GM19467 (cell line): ENCODE measurements around the gene IGFALS.
A peak's percentile ranks its signal among the peaks of the same experiment; 100 is the strongest.

Experiments
- ATAC-seq: cut with Tn5 transposase; IDR thresholded peaks from one replicate; pipeline ENCODE4 v1.9.1; 2021; ENCODE audit warnings: mild to moderate bottlenecking, moderate library complexity; ENCODE audit not compliant: unreplicated experiment

The IGFALS gene

DNA sequence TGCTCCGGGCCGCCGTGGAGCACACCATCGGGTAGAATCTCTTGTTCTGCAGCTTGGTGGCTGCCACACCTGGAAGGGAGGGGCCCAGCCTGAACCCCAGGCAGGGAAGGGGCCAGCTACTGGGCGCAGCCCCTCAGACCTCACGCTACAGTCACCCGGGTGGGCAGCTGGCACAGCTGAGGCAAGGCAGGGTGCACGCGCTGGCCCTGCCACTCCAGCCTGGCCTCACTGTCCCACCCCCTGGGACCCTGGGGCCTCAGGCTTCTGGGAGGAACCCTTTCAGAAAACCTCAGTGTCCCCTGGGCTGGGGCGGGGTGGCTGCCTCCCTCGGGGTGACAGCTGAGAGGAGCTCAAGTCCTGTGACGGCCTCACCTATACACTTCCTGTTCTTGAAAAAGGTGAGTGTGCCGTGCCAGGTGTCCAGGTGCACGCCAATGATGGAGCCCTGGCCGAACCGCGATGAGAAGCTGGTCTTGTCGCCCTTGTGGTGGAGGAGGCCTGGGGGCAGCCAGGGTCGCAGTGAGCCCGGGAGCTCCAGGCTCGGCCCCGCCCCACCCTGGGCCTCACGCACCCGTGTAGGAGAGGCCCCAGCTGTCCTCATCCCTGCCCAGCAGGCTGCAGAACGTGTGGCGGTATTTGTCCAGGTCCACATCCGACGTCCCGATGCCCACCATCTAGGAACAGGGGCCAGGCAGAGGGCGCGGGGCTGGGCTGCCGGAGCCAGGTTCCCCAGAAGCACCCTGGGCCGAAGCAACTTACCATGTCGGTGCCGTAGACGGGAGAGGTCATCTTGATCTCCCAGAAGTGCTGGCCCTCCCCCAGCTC is 15.9 kb downstream of the IGFALS start:
- ATAC-seq = no peak

DNA sequence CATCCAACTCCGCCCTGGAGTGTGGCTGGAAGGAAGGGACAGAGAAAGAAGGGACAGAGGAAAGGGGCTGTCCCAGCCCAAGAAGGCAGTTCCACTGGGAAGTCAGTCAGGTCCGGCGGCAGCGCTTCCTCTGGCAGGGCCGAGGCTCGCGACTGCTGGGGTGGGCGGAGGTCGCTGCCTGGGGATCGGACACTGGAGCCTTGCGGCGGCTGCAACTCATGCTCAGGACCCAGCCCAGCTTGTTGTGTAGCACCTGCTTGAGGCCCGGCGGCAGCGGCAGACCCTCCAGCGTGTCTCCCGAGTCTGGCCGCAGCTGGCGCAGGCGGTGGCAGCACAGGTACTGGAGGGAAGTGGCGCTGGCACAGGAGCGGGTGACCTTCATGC is 16.5 kb downstream of the IGFALS start:
- ATAC-seq = no peak

DNA sequence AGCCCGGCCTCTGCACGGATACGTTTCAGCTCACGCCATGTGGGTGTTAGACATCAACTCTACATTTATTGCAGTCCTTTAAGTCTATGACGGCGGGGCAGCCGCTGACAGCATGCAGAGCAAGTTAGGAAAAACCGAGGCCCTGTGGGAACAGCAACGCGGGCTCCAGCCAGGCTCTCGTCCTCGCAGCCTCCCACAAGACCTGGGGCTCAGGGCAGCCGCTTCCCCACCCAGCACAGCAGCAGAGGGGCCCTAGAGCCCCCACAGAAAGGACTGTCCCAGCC is 16.9 kb downstream of the IGFALS start:
- no peak for ATAC-seq

DNA sequence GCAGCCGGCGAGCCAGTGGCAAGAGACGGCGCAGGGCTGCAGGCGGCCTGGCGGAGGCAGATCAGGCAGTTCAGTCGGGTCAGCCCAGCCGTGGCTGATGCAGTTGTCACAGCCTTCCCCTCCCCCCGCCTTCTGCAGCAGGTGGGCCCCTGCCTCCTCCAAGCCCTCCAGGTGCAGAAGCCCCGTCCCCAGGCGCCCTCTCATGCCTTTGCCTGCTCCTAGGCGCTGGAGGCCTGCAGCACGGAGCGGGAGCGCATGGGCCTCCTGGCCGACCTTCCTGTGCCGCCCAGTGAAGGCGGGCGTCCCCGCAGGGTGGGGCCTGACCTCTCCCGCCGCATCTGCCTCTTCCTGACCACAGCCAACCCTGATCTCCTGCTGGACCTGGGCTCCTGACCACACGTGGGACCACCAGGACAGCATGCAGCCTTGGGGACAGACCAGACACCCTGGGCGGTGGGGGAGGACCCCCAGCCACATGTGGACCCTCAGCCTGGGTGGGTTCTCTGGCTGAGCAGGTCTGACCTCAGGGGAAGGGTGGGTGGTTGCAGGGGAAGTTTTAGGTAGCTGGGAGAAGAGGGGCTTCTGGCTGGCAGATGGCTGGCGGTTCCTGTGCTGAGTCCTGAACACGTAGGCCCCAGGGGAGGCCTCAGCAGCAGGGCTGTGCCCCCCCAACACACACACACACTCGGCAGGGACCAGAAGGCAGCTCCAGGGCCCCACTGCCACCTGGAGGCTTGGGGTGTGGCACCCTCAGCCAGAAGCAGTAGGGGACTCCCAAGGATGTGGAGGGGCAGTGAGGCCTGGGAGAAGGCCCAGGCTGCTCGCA is 17.4 kb downstream of the IGFALS start:
- no peak for ATAC-seq

DNA sequence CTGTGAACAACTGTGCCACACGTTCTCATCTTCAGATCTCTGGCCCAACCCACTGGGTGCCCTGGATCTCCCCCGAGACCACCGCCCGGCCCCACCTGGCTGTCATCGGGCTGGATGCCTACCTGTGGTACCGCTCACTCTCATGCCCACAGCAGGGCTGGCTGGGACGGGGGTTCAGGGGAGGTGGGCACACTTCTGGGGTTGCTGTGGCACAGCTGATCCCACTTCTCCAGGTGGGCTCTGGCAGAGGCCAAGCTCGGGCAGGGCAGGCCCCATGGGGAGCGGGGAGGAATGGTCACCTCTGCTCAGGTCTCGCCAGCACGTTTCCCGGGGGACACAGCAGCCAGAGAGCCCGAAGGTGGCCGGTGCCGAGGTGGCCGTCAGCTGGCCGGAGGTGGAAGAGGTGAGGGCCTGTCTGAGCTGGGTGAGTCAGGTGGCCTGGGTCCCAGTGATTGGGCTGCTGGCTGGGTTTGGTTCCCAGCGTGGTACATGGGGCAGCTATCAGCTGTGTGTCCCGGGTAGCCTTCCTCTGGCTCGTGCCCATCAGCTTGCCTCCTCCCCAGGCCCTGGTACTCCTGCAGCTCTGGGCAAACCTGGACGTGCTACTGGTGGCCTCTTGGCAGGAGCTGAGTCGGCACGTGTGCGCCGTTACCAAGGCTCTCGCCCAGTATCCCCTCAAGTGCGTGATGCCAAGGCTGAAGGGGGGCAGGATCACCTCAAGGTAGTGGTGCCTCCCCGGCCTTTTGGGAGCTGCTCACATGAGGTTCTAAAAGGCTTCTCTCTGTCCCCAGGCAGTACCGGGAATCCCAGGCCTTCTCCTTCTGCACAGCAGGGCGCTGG is 18.3 kb downstream of the IGFALS start:
- no peak for ATAC-seq

DNA sequence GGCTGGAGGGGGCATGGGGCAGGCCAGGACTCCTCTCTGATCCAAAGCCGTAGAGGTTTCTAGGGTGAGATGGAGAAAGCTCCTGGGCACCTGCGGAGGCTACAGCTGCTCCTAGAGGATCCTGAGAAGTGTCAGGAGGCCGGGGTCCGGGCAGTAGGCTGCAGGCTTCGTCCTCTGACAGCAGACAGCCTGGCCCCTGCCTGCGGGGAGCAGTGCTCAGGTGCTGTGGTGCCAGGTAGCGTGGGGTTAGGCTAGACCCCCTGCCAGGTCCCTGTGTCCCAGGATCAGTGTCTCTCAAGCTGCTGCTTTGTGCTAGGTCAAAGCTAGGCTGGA is 19.1 kb downstream of the IGFALS start:
- no peak for ATAC-seq

DNA sequence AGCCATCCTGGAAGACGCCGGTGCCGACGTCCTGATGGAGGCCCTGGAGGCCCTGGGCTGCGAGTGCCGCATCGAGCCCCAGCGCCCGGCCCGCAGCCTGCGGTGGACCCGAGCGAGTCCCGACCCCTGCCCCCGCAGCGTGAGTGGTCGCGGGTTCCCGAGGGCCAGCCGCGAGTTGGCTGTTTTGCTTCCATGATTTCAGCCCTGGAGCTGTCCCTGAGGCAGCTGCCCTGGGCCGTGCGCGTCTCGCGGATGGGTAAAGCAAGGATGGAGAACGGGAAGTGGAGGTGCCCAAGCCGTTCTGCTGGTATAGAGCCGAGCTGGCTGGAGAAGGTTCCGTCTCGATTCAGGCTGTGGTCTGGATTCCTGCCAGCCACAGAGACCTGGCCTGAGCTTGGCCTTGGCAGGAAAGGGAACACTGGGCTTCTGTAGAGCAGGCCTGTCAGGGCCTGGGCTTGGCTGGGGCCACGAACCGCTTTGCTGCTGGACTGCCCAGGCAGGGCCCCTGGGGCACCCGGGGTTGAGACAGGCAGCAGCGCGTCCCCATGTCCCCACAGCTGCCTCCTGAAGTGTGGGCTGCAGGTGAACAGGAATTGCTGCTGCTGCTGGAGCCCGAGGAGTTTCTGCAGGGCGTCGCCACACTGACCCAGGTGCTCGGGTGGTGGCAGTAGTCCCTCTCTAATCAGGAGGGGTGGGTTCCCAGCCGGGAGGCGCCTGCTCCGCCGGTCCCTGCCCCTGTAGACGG is 19.6 kb downstream of the IGFALS start:
- ATAC-seq = no peak

DNA sequence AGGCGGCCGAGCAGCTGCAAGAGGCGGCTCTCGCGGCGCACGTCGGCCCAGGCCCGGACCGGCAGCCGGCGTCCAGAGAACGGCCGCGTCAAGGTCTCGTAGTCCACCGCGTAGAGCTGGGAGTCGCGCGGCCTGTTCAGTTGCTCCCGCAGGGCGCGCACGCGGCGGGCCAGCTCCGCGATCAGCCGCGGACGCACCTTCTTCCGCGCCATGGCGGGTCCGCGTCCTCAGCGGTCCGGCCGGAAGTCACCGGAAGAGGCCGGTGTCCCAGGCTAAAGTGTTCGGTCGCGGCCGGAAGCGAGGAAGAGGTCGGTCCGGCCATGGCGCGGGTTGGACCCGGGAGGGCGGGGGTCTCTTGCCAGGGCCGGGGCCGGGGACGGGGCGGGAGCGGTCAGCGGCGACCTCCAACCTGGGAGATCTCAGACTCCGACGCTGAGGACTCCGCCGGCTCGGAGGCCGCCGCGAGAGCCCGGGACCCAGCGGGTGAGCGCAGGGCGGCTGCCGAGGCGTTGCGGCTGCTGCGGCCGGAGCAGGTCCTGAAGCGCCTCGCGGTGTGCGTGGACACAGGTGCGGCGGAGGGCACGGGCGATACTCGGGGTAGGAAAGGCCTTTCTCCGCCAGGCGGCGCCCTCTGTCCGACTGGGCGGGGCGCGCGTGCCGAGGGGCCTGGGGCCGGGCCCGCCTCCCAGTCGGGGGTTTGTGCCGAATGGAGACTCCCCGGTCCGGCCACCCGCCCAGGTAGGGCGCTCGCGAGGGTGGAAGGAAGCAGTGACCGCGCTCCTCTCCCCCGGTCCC is 20.4 kb downstream of the IGFALS start, which contains the start of gene MRPS34:
MRPS34 (minus strand) TSS at position 227 of the 795 bp plus-strand sequence; CDS start at position 212, 15 bp downstream.
- peak; percentile 44 for ATAC-seq

DNA sequence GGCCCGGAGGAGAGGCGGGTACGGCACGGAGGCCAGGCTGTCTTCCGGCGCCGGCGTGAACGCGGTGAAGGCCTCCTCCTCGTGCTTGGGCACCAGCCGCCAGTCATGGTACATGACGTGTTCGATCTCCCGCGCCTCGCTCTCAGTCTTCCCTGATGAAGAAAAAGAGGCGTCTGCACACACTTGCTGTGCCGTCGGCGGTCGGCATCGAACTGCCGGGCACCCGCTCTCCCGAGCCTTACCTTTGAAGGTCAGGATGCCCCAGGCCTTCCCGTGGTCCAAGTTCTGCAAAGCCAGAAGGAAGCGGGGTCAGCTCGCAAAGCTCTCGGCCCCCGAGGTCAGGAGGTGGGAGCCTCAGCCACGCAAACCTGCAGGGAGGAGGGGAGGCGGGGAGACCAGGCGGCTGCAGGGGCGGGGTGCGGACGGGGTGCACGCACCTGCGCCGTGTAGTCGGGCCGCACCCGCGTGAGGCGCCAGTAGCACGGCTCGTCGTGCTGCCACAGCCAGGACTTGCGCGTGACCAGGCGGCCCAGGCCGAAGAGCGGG is 21.1 kb downstream of the IGFALS start, which contains the start of gene EME2:
EME2 (plus strand) TSS at position 449 of the 546 bp plus-strand sequence. CDS start 418 bp downstream, outside the sequence.
- ATAC-seq = peak; percentile 18

DNA sequence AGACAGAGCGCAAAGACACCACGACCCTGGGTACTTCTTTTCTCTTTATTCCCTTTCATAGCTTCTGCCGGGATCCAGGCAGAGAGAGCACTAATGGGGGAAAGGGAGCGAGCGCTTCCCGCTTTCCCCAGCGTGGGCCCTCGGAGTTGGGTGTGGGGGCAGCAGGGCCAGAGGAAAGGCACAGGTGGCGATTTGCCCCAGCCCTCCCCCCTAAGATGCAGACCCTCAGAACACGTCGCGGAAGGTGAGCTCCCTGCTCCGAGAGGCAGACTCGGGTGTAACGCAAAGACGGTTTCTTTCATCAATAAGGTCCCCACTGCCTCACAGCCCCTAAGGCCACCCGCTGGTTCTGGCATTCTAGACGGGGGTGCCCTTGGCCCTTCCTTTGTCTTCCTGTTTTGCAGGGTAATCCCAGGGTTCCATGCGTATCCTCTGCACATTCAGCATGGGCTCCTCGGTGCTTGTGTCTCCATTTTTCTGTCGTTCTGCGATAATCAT is 21.6 kb downstream of the IGFALS start:
- ATAC-seq = no peak

DNA sequence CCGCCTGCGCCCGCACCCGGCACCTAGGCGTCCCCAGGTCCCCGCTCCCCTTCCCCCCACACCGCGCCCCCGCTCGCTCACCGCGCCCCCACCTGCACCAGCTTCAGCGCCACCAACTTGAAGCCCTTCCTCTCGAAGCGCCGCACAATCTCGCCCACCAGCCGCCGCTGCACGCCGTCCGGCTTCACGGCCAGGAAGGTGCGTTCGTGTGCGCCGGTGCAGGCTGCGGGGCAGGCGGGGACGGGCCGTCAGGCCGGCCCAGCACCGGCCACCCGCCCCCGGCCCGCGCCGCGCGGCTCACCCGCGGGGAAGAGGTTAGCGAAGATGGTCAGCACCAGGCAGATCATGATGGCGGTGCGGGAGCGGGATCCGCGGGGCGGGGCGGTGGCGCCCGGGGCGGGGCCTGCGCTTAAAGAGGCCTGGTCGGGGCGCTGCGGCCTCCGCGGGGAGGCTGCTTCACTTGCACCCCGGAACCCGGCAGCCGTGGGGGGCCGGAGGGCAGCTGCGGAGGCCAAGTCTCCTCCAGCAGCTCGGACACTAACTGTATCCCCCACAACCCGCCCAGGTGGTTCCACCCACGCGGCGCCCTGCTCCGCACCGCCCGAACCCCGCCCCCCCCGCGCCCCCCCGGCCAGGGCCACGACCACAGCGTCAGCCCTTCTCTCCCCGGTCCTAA is 22.2 kb downstream of the IGFALS start, which contains the start of gene NME3:
NME3 (minus strand) TSS at position 356 of the 676 bp plus-strand sequence; CDS start at position 347, 9 bp downstream.
- ATAC-seq = no peak

DNA sequence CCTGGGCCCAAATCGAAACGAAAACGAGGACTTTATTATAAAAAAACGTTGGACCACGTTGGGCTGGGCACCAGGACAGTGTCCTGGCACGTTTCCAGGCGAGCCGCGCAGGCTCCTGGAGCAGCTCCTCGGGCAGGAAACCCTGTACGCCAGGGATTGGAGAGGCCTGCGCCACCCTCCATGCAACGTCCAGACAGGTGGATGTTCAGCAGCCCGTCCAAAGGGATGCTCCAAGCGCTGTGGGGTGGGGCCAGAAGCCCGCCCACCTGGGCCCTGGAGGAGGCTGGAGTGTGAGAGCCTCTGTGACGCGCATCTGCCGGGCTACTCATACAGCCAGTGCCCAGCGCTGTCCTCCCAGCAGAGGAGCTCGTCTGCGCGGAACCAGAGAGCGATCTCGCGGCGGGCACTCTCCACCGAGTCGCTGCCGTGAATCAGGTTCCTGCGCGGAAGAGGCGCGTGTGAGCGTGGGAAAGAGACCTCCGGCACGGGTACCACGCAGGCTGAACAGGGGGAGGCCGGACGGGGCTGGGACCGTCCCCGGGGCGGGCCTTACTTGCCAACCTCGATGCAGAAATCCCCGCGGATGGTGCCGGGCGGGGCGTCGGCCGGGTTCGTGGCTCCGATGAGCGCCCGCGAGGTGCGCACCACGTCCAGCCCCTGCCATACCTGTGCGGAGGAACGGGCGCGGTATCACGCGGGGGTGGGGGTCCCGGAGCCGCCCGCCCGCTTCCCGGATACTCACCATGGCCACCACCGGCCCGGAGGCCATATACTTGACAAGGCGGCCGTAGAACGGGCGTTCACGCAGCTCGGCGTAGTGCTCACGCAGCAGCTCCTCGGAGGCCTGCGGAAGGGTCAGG is 22.9 kb downstream of the IGFALS start:
- no peak for ATAC-seq

DNA sequence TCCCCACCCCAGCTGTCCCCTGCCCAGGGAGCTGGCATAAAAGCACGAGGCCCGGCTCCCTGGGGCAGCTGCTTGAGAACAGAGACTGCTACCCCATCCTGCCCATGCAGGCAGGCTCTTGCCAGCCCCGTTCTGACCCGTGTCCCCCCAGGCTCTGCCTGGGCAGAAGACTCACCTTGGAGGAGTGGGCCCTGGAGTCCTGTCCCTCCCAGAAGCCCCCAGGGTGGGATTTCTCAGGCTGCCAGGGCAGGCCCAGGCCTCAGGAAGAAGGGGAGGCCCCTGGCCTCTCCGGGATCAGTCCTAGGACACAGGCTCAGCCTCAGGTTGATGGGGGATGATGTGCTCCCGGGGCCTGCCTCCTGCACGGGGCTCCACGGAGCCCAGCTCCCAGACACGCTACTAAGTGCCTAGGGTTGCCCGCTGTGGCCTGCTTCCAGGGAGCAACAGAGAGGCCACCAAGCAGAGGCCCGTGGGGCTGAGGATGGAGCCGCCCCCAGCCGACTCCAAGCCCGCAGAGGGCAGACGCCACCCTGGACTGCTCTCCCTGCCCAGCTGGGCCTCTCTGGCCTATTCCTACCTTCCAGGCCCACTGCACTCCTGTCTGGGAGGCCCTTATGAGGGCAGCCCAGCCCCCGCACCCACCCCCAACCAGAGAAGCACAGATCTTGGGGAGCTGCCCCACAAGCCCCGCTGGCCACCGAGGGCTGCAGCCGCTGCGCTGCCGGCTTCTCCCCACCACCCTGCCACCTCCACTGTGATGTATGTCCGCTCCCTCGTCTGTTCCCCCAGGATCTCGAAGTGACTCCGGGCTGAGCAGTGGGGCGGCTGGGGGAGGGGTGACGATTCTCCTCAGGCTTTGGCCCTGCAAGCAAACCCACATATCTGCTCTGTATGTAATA is 23.9 kb downstream of the IGFALS start:
- no peak for ATAC-seq

DNA sequence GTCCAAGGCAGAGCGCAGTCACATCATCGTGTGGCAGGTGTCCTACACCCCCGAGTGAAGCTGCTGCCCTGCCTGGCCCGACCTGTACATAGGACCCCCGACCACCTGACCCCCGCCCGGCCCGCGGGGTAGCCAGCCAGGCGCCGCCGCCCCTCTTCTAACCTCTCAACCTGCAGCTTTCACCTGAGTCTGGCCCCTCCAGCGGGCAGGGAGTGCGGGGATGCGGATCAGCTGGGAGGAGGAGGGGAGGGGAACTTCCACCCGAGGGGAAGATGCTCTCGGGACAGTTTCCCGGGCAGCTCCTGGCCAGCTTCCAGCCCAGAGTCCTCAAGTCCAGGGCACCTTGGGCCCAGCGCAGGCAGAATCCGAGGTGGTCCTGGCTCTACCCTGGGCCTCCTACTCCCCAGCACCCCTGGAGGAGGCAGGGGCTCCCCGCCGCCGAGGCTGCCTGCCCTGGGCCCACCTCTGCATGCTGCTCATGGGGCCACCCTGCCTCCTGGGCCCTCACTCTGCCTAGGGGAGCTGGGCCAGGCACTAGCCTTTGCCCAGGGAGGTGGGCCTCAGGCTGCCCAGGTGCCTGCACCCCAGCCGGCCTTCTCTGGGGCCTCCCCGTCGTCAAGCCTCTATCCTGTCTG is 24.6 kb downstream of the IGFALS start:
- no peak for ATAC-seq

DNA sequence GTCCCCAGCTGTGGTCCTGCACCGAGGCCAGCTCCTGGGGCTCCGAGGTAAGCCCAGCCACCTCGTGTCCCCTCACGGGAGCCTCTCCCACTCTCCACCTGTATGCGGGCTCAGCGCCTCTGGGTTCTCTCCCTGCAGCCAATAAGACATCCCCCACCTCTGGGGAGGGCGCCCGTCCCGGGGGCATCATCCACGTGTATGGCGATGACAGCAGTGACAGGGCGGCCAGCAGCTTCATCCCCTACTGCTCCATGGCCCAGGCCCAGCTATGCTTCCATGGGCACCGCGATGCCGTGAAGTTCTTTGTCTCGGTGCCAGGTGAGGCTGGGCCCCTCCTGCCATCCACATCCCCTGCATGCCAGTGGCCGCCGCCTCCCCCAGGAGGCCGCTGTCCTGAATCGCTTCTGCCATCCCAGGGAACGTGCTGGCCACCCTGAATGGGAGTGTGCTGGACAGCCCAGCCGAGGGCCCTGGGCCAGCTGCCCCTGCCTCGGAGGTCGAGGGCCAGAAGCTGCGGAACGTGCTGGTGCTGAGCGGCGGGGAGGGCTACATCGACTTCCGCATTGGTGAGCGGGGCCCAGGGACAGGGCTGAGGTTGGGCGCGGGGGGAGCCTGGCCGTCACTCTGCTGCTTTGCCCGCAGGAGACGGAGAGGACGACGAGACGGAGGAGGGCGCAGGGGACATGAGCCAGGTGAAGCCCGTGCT is 25.3 kb downstream of the IGFALS start:
- ATAC-seq = no peak
